Measurements from ENCODE around the gene MYPOP. TPM values are rescaled to one million over a fixed set of nuclear protein-coding genes. Genes with fewer than 3 reads are reported as not detected.
"Not testable (repeated sequence)": the region's sequence is repeated elsewhere in the genome, so short reads cannot be mapped to it uniquely, and the experiment has no call there.

MYPOP gene
- total RNA-seq, 1 experiment from 2014 or later: 9.0 TPM

GRCh38 chr19:45870798-45871197 lies 31.6 kb downstream of the MYPOP start:
- no peak overlapping the region for H3K27ac ChIP-seq (ENCODE audit: insufficient read length, low read depth, low read length)
- H2AFZ ChIP-seq (ENCODE audit: low read length): no peak overlapping the region
- no peak overlapping the region for H2AK5ac ChIP-seq (ENCODE audit: insufficient read length, low read length)
- no peak overlapping the region for H3K23ac ChIP-seq (ENCODE audit: insufficient read length, low read depth, low read length)
- H3K9ac ChIP-seq (ENCODE audit: extremely low read depth, insufficient read length, low read length): no peak overlapping the region
- H3K23me2 ChIP-seq (ENCODE audit: insufficient read length, low read depth, low read length, poor library complexity, severe bottlenecking): no peaks in the 10 kb centered on the region
- Mint-ChIP-seq H3K9me3 (no peaks in the 10 kb centered on the region), H3K27ac (no peak overlapping the region), H3K36me3 (ENCODE audit: insufficient read depth in 1 of 3, low read depth in 3 of 3) (peaks cover 8 to 32% (median 25%) of the 10 kb centered on the region in 3 experiments; a peak in 6 of 7 replicates), H3K27me3 (ENCODE audit: low read depth) (no peaks in the 10 kb centered on the region; the same call in 1 of the 2 replicates), H3K4me1 (peaks cover 21 to 43% of the 10 kb centered on the region in 2 experiments), H3K4me3 (no peak overlapping the region)
- H4K8ac ChIP-seq (replicated peaks; ENCODE audit: insufficient read length, low read depth, low read length): no peak overlapping the region
- no peak overlapping the region for H3K14ac ChIP-seq (ENCODE audit: insufficient read depth, low read length)
- peaks cover 3% of the 10 kb centered on the region for H4K20me1 ChIP-seq (ENCODE audit: control insufficient read depth, insufficient read depth, insufficient read length)
- no peak overlapping the region for H2BK15ac ChIP-seq (ENCODE audit: low read depth, low read length)
- H2BK12ac ChIP-seq (ENCODE audit: insufficient read length, low read depth, low read length): no peak overlapping the region
- no peak overlapping the region for H3K4ac ChIP-seq (ENCODE audit: low read depth, low read length)
- H2BK5ac ChIP-seq (ENCODE audit: insufficient read length, low read length): no peak overlapping the region
- no peak for TF ChIP-seq CTCF (conservative IDR thresholded peaks at IDR 0.05)
- H3K56ac ChIP-seq (ENCODE audit: insufficient read length, low read depth, low read length): no peak overlapping the region
- no CpG with 5 or more reads among the region's 5 CpGs for WGBS (ENCODE audit: extremely low coverage, insufficient read length, low lambda C conversion rate)
- H3K18ac ChIP-seq (ENCODE audit: insufficient read length, low read depth, low read length): no peak overlapping the region
- H3K27me3 ChIP-seq (ENCODE audit: insufficient read depth, low read length): no peaks in the 10 kb centered on the region
- peaks cover 5% of the 10 kb centered on the region; the same call in 1 of the 2 replicates for H3K79me2 ChIP-seq (ENCODE audit: insufficient read depth, low read length)
- H4K91ac ChIP-seq (ENCODE audit: insufficient read length, low read depth, low read length): no peak overlapping the region
- peaks cover 5% of the 10 kb centered on the region; the same call in 1 of the 2 replicates for H3K4me1 ChIP-seq (ENCODE audit: insufficient read depth, low read length)
- H3K9me3 ChIP-seq (ENCODE audit: control insufficient read depth, low read depth, low read length): no peaks in the 10 kb centered on the region
- H3K79me1 ChIP-seq (ENCODE audit: insufficient read depth, low read depth, low read length, poor library complexity, severe bottlenecking): peaks cover 3% of the 10 kb centered on the region
- H4K5ac ChIP-seq (ENCODE audit: insufficient read length, low read depth, low read length): no peak overlapping the region
- no peak overlapping the region for H3T11ph ChIP-seq (ENCODE audit: low read length)
- H2BK20ac ChIP-seq (ENCODE audit: low read depth, low read length, poor library complexity, severe bottlenecking): no peak overlapping the region
- H2BK120ac ChIP-seq (ENCODE audit: low read depth, low read length, poor library complexity, severe bottlenecking): no peak overlapping the region
- DNase-seq: no peak
- H3K4me2 ChIP-seq (ENCODE audit: insufficient read depth, insufficient read length, low read length): no peak overlapping the region

GRCh38 chr19:45867241-45867640 lies 35.2 kb downstream of the MYPOP start:
- H3K27me3 ChIP-seq (ENCODE audit: insufficient read depth, low read length); H2AFZ ChIP-seq (ENCODE audit: low read length); H2BK15ac ChIP-seq (ENCODE audit: low read depth, low read length); H3K4me1 ChIP-seq (ENCODE audit: insufficient read depth, low read length); H4K91ac ChIP-seq (ENCODE audit: insufficient read length, low read depth, low read length); H4K20me1 ChIP-seq (ENCODE audit: control insufficient read depth, insufficient read depth, insufficient read length); H3K56ac ChIP-seq (ENCODE audit: insufficient read length, low read depth, low read length); H3K9me3 Mint-ChIP-seq; H3K27ac ChIP-seq (ENCODE audit: insufficient read length, low read depth, low read length); H3T11ph ChIP-seq (ENCODE audit: low read length); H3K79me1 ChIP-seq (ENCODE audit: insufficient read depth, low read depth, low read length, poor library complexity, severe bottlenecking); H3K14ac ChIP-seq (ENCODE audit: insufficient read depth, low read length); H3K23ac ChIP-seq (ENCODE audit: insufficient read length, low read depth, low read length); H2BK120ac ChIP-seq (ENCODE audit: low read depth, low read length, poor library complexity, severe bottlenecking); H3K4me2 ChIP-seq (ENCODE audit: insufficient read depth, insufficient read length, low read length); H4K5ac ChIP-seq (ENCODE audit: insufficient read length, low read depth, low read length); H3K18ac ChIP-seq (ENCODE audit: insufficient read length, low read depth, low read length); H3K27me3 Mint-ChIP-seq (ENCODE audit: low read depth); H3K79me2 ChIP-seq (ENCODE audit: insufficient read depth, low read length); H3K9me3 ChIP-seq (ENCODE audit: control insufficient read depth, low read depth, low read length); H2BK5ac ChIP-seq (ENCODE audit: insufficient read length, low read length); H3K9ac ChIP-seq (ENCODE audit: extremely low read depth, insufficient read length, low read length); H4K8ac ChIP-seq (replicated peaks; ENCODE audit: insufficient read length, low read depth, low read length); DNase-seq; H2BK12ac ChIP-seq (ENCODE audit: insufficient read length, low read depth, low read length); H3K4ac ChIP-seq (ENCODE audit: low read depth, low read length); H2AK5ac ChIP-seq (ENCODE audit: insufficient read length, low read length); H2BK20ac ChIP-seq (ENCODE audit: low read depth, low read length, poor library complexity, severe bottlenecking): not testable (repeated sequence)
- H3K23me2 ChIP-seq (ENCODE audit: insufficient read length, low read depth, low read length, poor library complexity, severe bottlenecking): peaks cover 16% of the 10 kb centered on the region
- Mint-ChIP-seq H3K27ac (peak overlapping the region in 1 of 3 experiments; percentile 7; a peak in 1 of 7 replicates), H3K36me3 (ENCODE audit: insufficient read depth in 1 of 3, low read depth in 3 of 3) (peaks cover 2 to 17% (median 14%) of the 10 kb centered on the region in 3 experiments; a peak in 5 of 7 replicates), H3K4me1 (peaks cover 32 to 45% of the 10 kb centered on the region in 2 experiments), H3K4me3 (peak overlapping the region in 1 of 2 experiments; percentile 9; a peak in 2 of 5 replicates)
- no CpG with 5 or more reads among the region's 4 CpGs for WGBS (ENCODE audit: extremely low coverage, insufficient read length, low lambda C conversion rate)
